Measurements from ENCODE around the gene COL4A6. TPM values are rescaled to one million over a fixed set of nuclear protein-coding genes. Genes with fewer than 3 reads are reported as not detected.

Gene COL4A6
- total and polyA plus RNA-seq, 2 donors (not counting 3 experiments of a cell fraction or from before 2014, with no cell fraction given), result 0.49 to 0.62 TPM

DNA sequence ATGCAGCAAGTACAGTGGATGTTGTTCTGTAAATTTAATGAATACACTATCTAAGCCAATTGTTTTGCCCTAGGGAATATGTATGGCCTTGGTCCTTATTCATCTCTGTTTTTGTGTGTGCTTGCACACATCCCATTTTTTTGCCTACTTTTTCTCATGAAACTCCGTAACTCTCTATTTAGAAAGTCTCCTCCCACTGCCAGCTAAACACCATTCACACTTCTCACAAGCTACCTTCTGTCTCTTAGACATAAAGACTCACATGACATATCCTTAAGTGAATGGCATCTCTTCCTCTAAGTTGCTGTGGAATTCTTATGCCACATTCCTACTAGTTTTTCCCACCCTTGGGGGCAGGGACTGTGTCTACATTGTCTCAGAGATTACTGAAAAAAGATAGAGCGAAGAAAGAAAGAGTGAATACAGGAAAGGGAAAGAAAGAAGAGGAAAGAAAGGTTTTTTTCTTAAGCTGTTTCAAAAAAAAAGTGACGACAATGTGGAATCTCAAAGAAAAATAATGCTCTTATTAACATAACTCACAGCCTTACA lies 229.1 kb downstream of the COL4A6 start:
- Histone ChIP-seq H3K9ac (replicated peaks; ENCODE audit: extremely low read depth, insufficient read depth, low read length) (no peak overlapping the region), H3K27ac (ENCODE audit: insufficient read depth, low read depth, low read length) (no peak overlapping the region), H3K9me1 (replicated peaks; ENCODE audit: control insufficient read depth, extremely low read depth, insufficient read depth, low read length) (no peaks in the 10 kb centered on the region), H3K4me2 (ENCODE audit: insufficient read depth, low read length) (no peak overlapping the region), H3K27me3 (ENCODE audit: control insufficient read depth in 2 of 2, insufficient read depth in 2 of 2, low read length in 2 of 2) (no peaks in the 10 kb centered on the region), H3K9me3 (replicated peaks; ENCODE audit: control insufficient read depth, insufficient read depth, low read length) (no peaks in the 10 kb centered on the region), H3K4me1 (ENCODE audit: control insufficient read depth, extremely low read depth, insufficient read depth, low read length) (no peaks in the 10 kb centered on the region), H3K36me3 (ENCODE audit: control insufficient read depth in 2 of 2, extremely low read depth in 1 of 2, insufficient read depth in 2 of 2, low read length in 2 of 2) (no peaks in the 10 kb centered on the region), H3K4me3 (replicated peaks in 1 of 3; ENCODE audit: insufficient read depth in 1 of 3, low read depth in 1 of 3, low read length in 3 of 3) (no peak overlapping the region), H4K20me1 (replicated peaks; ENCODE audit: control insufficient read depth, extremely low read depth, insufficient read depth, low read length) (no peaks in the 10 kb centered on the region), H2AFZ (ENCODE audit: low read depth, low read length) (no peak overlapping the region), H3K79me2 (ENCODE audit: control insufficient read depth, insufficient read depth, low read length) (no peaks in the 10 kb centered on the region)
- ChIA-PET POLR2A (no interaction called here), CTCF (interaction anchor here (1.3 to 1.8 kb wide), 2 partner anchors 7 to 9 kb away, joined by 4 to 6 read pairs; no protein-coding TSS in a partner anchor)
- dilution Hi-C loops (cut with MboI; ENCODE audit: extremely low pct_ligation_motif_present, low sequenced_read_pairs), result no loop called here
- TF ChIP-seq, protein P1, sequence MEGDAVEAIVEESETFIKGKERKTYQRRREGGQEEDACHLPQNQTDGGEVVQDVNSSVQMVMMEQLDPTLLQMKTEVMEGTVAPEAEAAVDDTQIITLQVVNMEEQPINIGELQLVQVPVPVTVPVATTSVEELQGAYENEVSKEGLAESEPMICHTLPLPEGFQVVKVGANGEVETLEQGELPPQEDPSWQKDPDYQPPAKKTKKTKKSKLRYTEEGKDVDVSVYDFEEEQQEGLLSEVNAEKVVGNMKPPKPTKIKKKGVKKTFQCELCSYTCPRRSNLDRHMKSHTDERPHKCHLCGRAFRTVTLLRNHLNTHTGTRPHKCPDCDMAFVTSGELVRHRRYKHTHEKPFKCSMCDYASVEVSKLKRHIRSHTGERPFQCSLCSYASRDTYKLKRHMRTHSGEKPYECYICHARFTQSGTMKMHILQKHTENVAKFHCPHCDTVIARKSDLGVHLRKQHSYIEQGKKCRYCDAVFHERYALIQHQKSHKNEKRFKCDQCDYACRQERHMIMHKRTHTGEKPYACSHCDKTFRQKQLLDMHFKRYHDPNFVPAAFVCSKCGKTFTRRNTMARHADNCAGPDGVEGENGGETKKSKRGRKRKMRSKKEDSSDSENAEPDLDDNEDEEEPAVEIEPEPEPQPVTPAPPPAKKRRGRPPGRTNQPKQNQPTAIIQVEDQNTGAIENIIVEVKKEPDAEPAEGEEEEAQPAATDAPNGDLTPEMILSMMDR (IDR thresholded peaks at IDR 0.05; ENCODE audit: extremely low read depth in 1 of 2, insufficient read depth in 1 of 2, low read depth in 1 of 2, low read length in 2 of 2), result no peak
- TF ChIP-seq JUN (IDR thresholded peaks at IDR 0.05; ENCODE audit: borderline replicate concordance, insufficient read depth, insufficient read length, low read depth) (no peak), POLR2A (IDR thresholded peaks at IDR 0.05; ENCODE audit: low read depth, low read length) (no peak), POLR2AphosphoS5 (IDR thresholded peaks at IDR 0.05; ENCODE audit: insufficient read depth, low read depth, low read length) (no peak), MYC (IDR thresholded peaks at IDR 0.05; ENCODE audit: low read depth, low read length) (no peak), GATA2 (IDR thresholded peaks at IDR 0.05; ENCODE audit: insufficient read depth, insufficient read length, low read depth, low read length) (no peak), EZH2 (IDR thresholded peaks at IDR 0.05; ENCODE audit: borderline replicate concordance, low read depth, low read length, severe bottlenecking) (no peak)
- TF ChIP-seq, protein P2, sequence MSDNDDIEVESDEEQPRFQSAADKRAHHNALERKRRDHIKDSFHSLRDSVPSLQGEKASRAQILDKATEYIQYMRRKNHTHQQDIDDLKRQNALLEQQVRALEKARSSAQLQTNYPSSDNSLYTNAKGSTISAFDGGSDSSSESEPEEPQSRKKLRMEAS (IDR thresholded peaks at IDR 0.05; ENCODE audit: insufficient read depth, insufficient read length), result no peak
- intact Hi-C loops (cut with micrococcal nuclease), result no loop called here
- BruUV-seq (replicated peaks), result no TSS peak
- DNase-seq (ENCODE audit: low read depth, low spot score) (no peak), FAIRE-seq (no peak)

All from endothelial cell of umbilical vein (primary cell).